Left ventricle myocardium inferior (tissue), 1 donor: ENCODE data around the gene XRCC6. TPM values are rescaled to one million over a fixed set of nuclear protein-coding genes. Genes with fewer than 3 reads are reported as not detected.
"Not testable (repeated sequence)": the region's sequence is repeated elsewhere in the genome, so short reads cannot be mapped to it uniquely, and the experiment has no call there.

Experiments used
- DNase-seq: peaks from one replicate; pipeline ENCODE4 v3.0.0-alpha.2; 2020
- H3K27ac ChIP-seq: fragments of 200-600 bp; replicated peaks from 2 replicates; pipeline ENCODE4 v1.8.0; 2021
- H3K27me3 ChIP-seq: fragments of 200-600 bp; 2 replicates; pipeline ENCODE4 v1.8.0; 2021; ENCODE audit warnings: low read depth
- H3K36me3 ChIP-seq: fragments of 200-600 bp; 2 replicates; pipeline ENCODE4 v1.8.0; 2021
- H3K4me1 ChIP-seq: fragments of 200-600 bp; 2 replicates; pipeline ENCODE4 v1.8.0; 2021
- H3K4me3 ChIP-seq: fragments of 200-600 bp; 2 replicates; pipeline ENCODE4 v1.8.0; 2021; ENCODE audit warnings: mild to moderate bottlenecking, moderate library complexity
- H3K9me3 ChIP-seq: fragments of 200-600 bp; replicated peaks from 2 replicates; pipeline ENCODE4 v1.8.0; 2021
- CTCF ChIP-seq: fragments of 200-600 bp; IDR thresholded peaks from 2 replicates; pipeline ENCODE4 v1.8.0; 2021; ENCODE audit warnings: antibody characterized with exemption, mild to moderate bottlenecking, borderline replicate concordance
- intact Hi-C: fragments of 100-400 bp; cut with micrococcal nuclease; formaldehyde crosslinking; loops from one replicate; pipeline ENCODE4 v1.11.0; 2022
- total RNA-seq: library from RNA; stranded (reverse); fragmentation: NEBNext Ultra II Directional; extraction: Animal tissue kit (Norgen Biotek cat#: 25700); gene quantifications from one replicate; pipeline ENCODE4 v1.2.1, GENCODE V29; 2021
- donor health status: DM: no; HTN: yes; CAD: no; lungs with severe emphysema.

The XRCC6 gene
- total RNA-seq, 1 donor from 2014 or later, result 155 TPM

GRCh38 chr22:41636467-41636866 lies 15.4 kb downstream of the XRCC6 start:
- DNase-seq, result peak; percentile 30
- TF ChIP-seq CTCF, result no peak

GRCh38 chr22:41637623-41638022 lies 16.5 kb downstream of the XRCC6 start:
- H3K9me3 ChIP-seq, H3K27me3 ChIP-seq, intact Hi-C loops, H3K4me3 ChIP-seq, DNase-seq: not testable (repeated sequence)
- peaks cover 99% of the 10 kb centered on the region for H3K36me3 ChIP-seq
- H3K4me1 ChIP-seq, result peaks cover 52% of the 10 kb centered on the region
- H3K27ac ChIP-seq, result peak overlapping the region; percentile 73

More at GRCh38 chr22:41636467-41636866, 15.4 kb downstream of the XRCC6 start:
- peaks cover 98% of the 10 kb centered on the region for H3K36me3 ChIP-seq
- H3K4me3 ChIP-seq, result no peak overlapping the region
- peak overlapping the region; percentile 73 for H3K27ac ChIP-seq
- H3K4me1 ChIP-seq, result peaks cover 52% of the 10 kb centered on the region
- intact Hi-C loops, result no loop called here
- no peaks in the 10 kb centered on the region for H3K27me3 ChIP-seq
- H3K9me3 ChIP-seq, result no peaks in the 10 kb centered on the region

- no peak for TF ChIP-seq CTCF
- H3K9me3 ChIP-seq, result no peaks in the 10 kb centered on the region
- H3K4me3 ChIP-seq, result no peak overlapping the region
- intact Hi-C loops, result no loop called here
- H3K36me3 ChIP-seq, result peaks cover 99% of the 10 kb centered on the region
- H3K4me1 ChIP-seq, result peaks cover 52% of the 10 kb centered on the region
- H3K27me3 ChIP-seq, result no peaks in the 10 kb centered on the region
- DNase-seq, result no peak
- H3K27ac ChIP-seq, result peak overlapping the region; percentile 73
Observed at GRCh38 chr22:41638124-41638523, 17.0 kb downstream of the XRCC6 start.

- Histone ChIP-seq H3K27ac (peak overlapping the region; percentile 73), H3K4me3 (no peak overlapping the region), H3K36me3 (peaks cover 98% of the 10 kb centered on the region), H3K27me3 (no peaks in the 10 kb centered on the region), H3K9me3 (no peaks in the 10 kb centered on the region), H3K4me1 (peaks cover 49% of the 10 kb centered on the region)
- no peak for TF ChIP-seq CTCF
- DNase-seq, result no peak
- intact Hi-C loops, result no loop called here
Observed at GRCh38 chr22:41638748-41639147, 17.7 kb downstream of the XRCC6 start.

GRCh38 chr22:41641854-41642253 lies 20.8 kb downstream of the XRCC6 start:
- H3K4me3 ChIP-seq, result no peak overlapping the region
- H3K27ac ChIP-seq, result no peak overlapping the region
- H3K36me3 ChIP-seq, result peaks cover 97% of the 10 kb centered on the region
- DNase-seq, result no peak
- no peaks in the 10 kb centered on the region for H3K9me3 ChIP-seq
- H3K4me1 ChIP-seq, result peaks cover 31% of the 10 kb centered on the region
- intact Hi-C loops, result no loop called here
- H3K27me3 ChIP-seq, result no peaks in the 10 kb centered on the region
- no peak for TF ChIP-seq CTCF

- Histone ChIP-seq H3K9me3 (no peaks in the 10 kb centered on the region), H3K4me1 (peaks cover 24% of the 10 kb centered on the region), H3K27me3 (no peaks in the 10 kb centered on the region), H3K36me3 (peaks cover 97% of the 10 kb centered on the region), H3K27ac (no peak overlapping the region), H3K4me3 (no peak overlapping the region)
- TF ChIP-seq CTCF, result no peak
- DNase-seq, result no peak
- intact Hi-C loops, result no loop called here
Observed at GRCh38 chr22:41642331-41643110, 21.4 kb downstream of the XRCC6 start.
